ENCODE results near the gene CPLX1.

The CPLX1 gene

GRCh38 chr4:773214-773613, 52.7 kb downstream of the CPLX1 start:
- Histone ChIP-seq H3K27ac (no peak overlapping the region), H3K4me3 (ENCODE audit: low read depth, low read length) (no peak overlapping the region), H3K27me3 (replicated peaks) (no peaks in the 10 kb centered on the region), H3K36me3 (replicated peaks) (peaks cover 57% of the 10 kb centered on the region)
- in situ Hi-C loops (cut with HindIII; ENCODE audit: low pct_ligation_motif_present, low sequenced_read_pairs) = no loop called here
- DNase-seq = no peak
- TF ChIP-seq CTCF (IDR thresholded peaks at IDR 0.05; ENCODE audit: low read depth, low read length, missing control alignments) = no peak

DNA sequence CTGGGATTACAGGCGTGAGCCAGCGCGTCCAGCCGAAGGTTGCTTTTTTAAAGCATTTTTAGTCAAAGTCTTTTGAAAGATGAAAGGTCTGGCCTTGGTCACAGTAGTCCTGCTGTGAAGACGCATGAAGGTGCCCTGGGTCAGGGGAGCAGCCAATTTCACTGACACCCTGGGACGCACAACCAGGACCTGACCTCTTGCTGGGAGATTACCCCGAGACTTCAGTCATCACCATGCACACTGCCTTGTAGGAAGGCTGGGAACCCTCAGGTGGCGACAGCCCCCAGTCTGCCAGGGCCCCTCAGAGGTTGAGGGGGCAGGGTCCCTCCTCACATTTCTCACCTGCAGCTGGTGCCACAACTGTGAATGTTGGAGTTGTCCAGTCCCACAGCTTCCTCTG, 53.2 kb downstream of the CPLX1 start:
- DNase-seq = no peak
- Histone ChIP-seq H3K36me3 (replicated peaks) (peaks cover 60% of the 10 kb centered on the region), H3K27me3 (replicated peaks) (no peaks in the 10 kb centered on the region), H3K4me3 (ENCODE audit: low read depth, low read length) (no peak overlapping the region), H3K27ac (no peak overlapping the region)
- in situ Hi-C loops (cut with HindIII; ENCODE audit: low pct_ligation_motif_present, low sequenced_read_pairs) = no loop called here
- no peak for TF ChIP-seq CTCF (IDR thresholded peaks at IDR 0.05; ENCODE audit: low read depth, low read length, missing control alignments)

- no peak for DNase-seq
- in situ Hi-C loops (cut with HindIII; ENCODE audit: low pct_ligation_motif_present, low sequenced_read_pairs) = no loop called here
- Histone ChIP-seq H3K27ac (no peak overlapping the region), H3K27me3 (replicated peaks) (no peaks in the 10 kb centered on the region), H3K36me3 (replicated peaks) (peaks cover 56% of the 10 kb centered on the region), H3K4me3 (ENCODE audit: low read depth, low read length) (no peak overlapping the region)
- TF ChIP-seq CTCF (IDR thresholded peaks at IDR 0.05; ENCODE audit: low read depth, low read length, missing control alignments) = no peak
Measured at GRCh38 chr4:772118-772517, 53.8 kb downstream of the CPLX1 start.

- Histone ChIP-seq H3K27me3 (replicated peaks) (no peaks in the 10 kb centered on the region), H3K4me3 (ENCODE audit: low read depth, low read length) (no peak overlapping the region), H3K36me3 (replicated peaks) (peaks cover 50% of the 10 kb centered on the region), H3K27ac (no peak overlapping the region)
- TF ChIP-seq CTCF (IDR thresholded peaks at IDR 0.05; ENCODE audit: low read depth, low read length, missing control alignments) = no peak
- in situ Hi-C loops (cut with HindIII; ENCODE audit: low pct_ligation_motif_present, low sequenced_read_pairs) = no loop called here
- no peak for DNase-seq
Measured at GRCh38 chr4:771464-771863, 54.5 kb downstream of the CPLX1 start.

- H3K4me3 ChIP-seq (ENCODE audit: low read depth, low read length) = no peak overlapping the region
- no peak overlapping the region for H3K27ac ChIP-seq
- no peak for TF ChIP-seq CTCF (IDR thresholded peaks at IDR 0.05; ENCODE audit: low read depth, low read length, missing control alignments)
- in situ Hi-C loops (cut with HindIII; ENCODE audit: low pct_ligation_motif_present, low sequenced_read_pairs) = no loop called here
- no peaks in the 10 kb centered on the region for H3K27me3 ChIP-seq (replicated peaks)
- H3K36me3 ChIP-seq (replicated peaks) = peaks cover 43% of the 10 kb centered on the region
- DNase-seq = no peak
Measured at GRCh38 chr4:770022-770421, 55.9 kb downstream of the CPLX1 start.

DNA sequence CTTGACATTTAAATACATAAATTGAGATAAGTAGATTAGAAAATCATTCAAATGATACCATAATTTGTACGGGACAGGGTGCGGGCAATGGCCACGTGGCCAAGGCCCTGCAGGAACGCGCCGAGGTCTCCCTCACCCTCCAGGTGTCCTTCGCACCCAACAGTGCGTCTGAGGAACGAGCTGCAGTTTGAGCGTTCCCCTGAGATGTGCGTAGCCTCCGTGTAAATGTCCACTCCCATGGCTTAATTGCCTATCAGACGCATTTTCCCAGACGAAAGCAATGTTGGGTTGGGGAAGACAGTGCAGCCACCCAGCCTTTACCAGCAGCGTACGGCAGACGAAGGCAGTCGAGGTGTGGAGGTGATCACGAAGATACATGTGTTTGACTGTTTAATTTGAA, 56.4 kb downstream of the CPLX1 start:
- no peak for DNase-seq
- Histone ChIP-seq H3K36me3 (replicated peaks) (peaks cover 41% of the 10 kb centered on the region), H3K27ac (no peak overlapping the region), H3K4me3 (ENCODE audit: low read depth, low read length) (no peak overlapping the region), H3K27me3 (replicated peaks) (no peaks in the 10 kb centered on the region)
- in situ Hi-C loops (cut with HindIII; ENCODE audit: low pct_ligation_motif_present, low sequenced_read_pairs) = no loop called here
- TF ChIP-seq CTCF (IDR thresholded peaks at IDR 0.05; ENCODE audit: low read depth, low read length, missing control alignments) = no peak

Measured in brain microvascular endothelial cell (primary cell).